GM12891 (cell line): ENCODE measurements around the gene ALDH8A1.

ENCODE experiments used
- DNase-seq: peaks from one replicate; pipeline ENCODE4 v3.0.0; 2011; ENCODE audit warnings: low spot score; ENCODE audit not compliant: insufficient read length
- FAIRE-seq: peaks from 2 replicates; lab custom pipeline; 2011; peaks lifted over from hg19 to GRCh38; lab: Jason Lieb, UNC
- PAX5 ChIP-seq: IDR thresholded peaks from 2 replicates; pipeline ENCODE4 v1.6.1; 2011; ENCODE audit warnings: low read length, moderate library complexity, mild to moderate bottlenecking; ENCODE audit not compliant: insufficient read depth, severe bottlenecking
- POLR2A ChIP-seq: IDR thresholded peaks from 2 replicates; pipeline ENCODE4 v1.6.1; 2011; ENCODE audit warnings: low read depth, low read length, control low read depth
- POLR2AphosphoS5 ChIP-seq: IDR thresholded peaks from 2 replicates; pipeline ENCODE4 v1.6.1; 2011; ENCODE audit warnings: low read depth, low read length, control low read depth
- POU2F2 ChIP-seq: IDR thresholded peaks from 2 replicates; pipeline ENCODE4 v1.6.1; 2011; ENCODE audit warnings: low read depth, mild to moderate bottlenecking, control low read depth, low read length, moderate library complexity
- SPI1 ChIP-seq: IDR thresholded peaks from 2 replicates; pipeline ENCODE4 v1.6.1; 2011; ENCODE audit warnings: low read depth, low read length, control low read depth
- TAF1 ChIP-seq: IDR thresholded peaks from 2 replicates; pipeline ENCODE4 v1.6.1; 2011; ENCODE audit warnings: low read depth, low read length, control low read depth

ALDH8A1 gene

GRCh38 chr6:134880487-134881190 is 69.3 kb downstream of the ALDH8A1 start:
- DNase-seq (no peak), FAIRE-seq (no peak)
- no peak for TF ChIP-seq POLR2AphosphoS5
- TF ChIP-seq SPI1, result no peak
- TF ChIP-seq POU2F2, result no peak
- TF ChIP-seq TAF1, result no peak
- TF ChIP-seq PAX5, result no peak
- no peak for TF ChIP-seq POLR2A

- FAIRE-seq (no peak), DNase-seq (no peak)
- TF ChIP-seq POLR2AphosphoS5 (no peak), POU2F2 (no peak), SPI1 (no peak), TAF1 (no peak), POLR2A (no peak), PAX5 (no peak)
Measured at GRCh38 chr6:134878136-134878535, 71.8 kb downstream of the ALDH8A1 start.

- TF ChIP-seq SPI1, result no peak
- no peak for TF ChIP-seq POU2F2
- no peak for TF ChIP-seq PAX5
- TF ChIP-seq TAF1, result no peak
- FAIRE-seq, result peak; percentile 48
- DNase-seq, result no peak
Measured at GRCh38 chr6:134875367-134875766, 74.5 kb downstream of the ALDH8A1 start.

GRCh38 chr6:134873500-134874388 is 76.2 kb downstream of the ALDH8A1 start:
- peak; percentile 51 for FAIRE-seq
- no peak for TF ChIP-seq TAF1
- TF ChIP-seq SPI1, result no peak
- no peak for TF ChIP-seq POU2F2
- no peak for TF ChIP-seq POLR2A
- no peak for TF ChIP-seq POLR2AphosphoS5
- no peak for TF ChIP-seq PAX5
- no peak for DNase-seq

- DNase-seq, result peak; percentile 43
- no peak for TF ChIP-seq PAX5
- TF ChIP-seq POLR2AphosphoS5, result no peak
- FAIRE-seq, result peak; percentile 94
Measured at GRCh38 chr6:134870677-134871498, 79.0 kb downstream of the ALDH8A1 start.

- TF ChIP-seq POLR2AphosphoS5 (no peak), TAF1 (no peak), POU2F2 (no peak), SPI1 (no peak), PAX5 (no peak), POLR2A (no peak)
- FAIRE-seq, result no peak
- no peak for DNase-seq
Measured at GRCh38 chr6:134868812-134869211, 81.1 kb downstream of the ALDH8A1 start.
